RWPE1 (cell line): ENCODE measurements around the gene ANXA1.

Experiments
- CTCF ChIA-PET: fragments of 350-600 bp; sonication (Branson Sonifier 250); formaldehyde crosslinking; extraction: SDS; loops from one replicate; lab custom pipeline; 2021; lab: Yijun Ruan, JAX
- POLR2A ChIA-PET: fragments of 400-600 bp; formaldehyde crosslinking; extraction: SDS; loops from one replicate; lab custom pipeline; 2020; ENCODE audit warnings: antibody characterized with exemption; ENCODE audit not compliant: low non-redundant PET; lab: Yijun Ruan, JAX
- DNase-seq: peaks from one replicate; pipeline ENCODE4 v3.0.0; 2012; ENCODE audit warnings: low spot score
- H3K27ac ChIP-seq: fragments of 450-650 bp; 2 replicates; pipeline ENCODE4 v1.5.1; 2017
- CTCF ChIP-seq: fragments of 450-650 bp; conservative IDR thresholded peaks from 2 replicates; pipeline ENCODE4 v1.5.1; 2017; ENCODE audit warnings: low read depth, mild to moderate bottlenecking

The ANXA1 gene

GRCh38 chr9:73202980-73203379 is 51.3 kb downstream of the ANXA1 start:
- no peak for DNase-seq
- TF ChIP-seq CTCF: no peak
- H3K27ac ChIP-seq: no peak overlapping the region
- POLR2A ChIA-PET: no interaction called here
- CTCF ChIA-PET: no interaction called here

GRCh38 chr9:73204936-73205335 is 53.3 kb downstream of the ANXA1 start:
- no peak for DNase-seq
- CTCF ChIA-PET: interaction anchor here (0.8 kb wide), 1 partner anchor 1364 kb away, joined by 3 read pairs; no protein-coding TSS in a partner anchor
- H3K27ac ChIP-seq: no peak overlapping the region
- TF ChIP-seq CTCF: no peak
- POLR2A ChIA-PET: no interaction called here

- CTCF ChIA-PET: no interaction called here
Observed at GRCh38 chr9:73206851-73207250, 55.2 kb downstream of the ANXA1 start.

GRCh38 chr9:73210886-73211666 is 59.4 kb downstream of the ANXA1 start:
- CTCF ChIA-PET: no interaction called here
- DNase-seq: no peak
- no peak overlapping the region for H3K27ac ChIP-seq
- POLR2A ChIA-PET: no interaction called here
- TF ChIP-seq CTCF: no peak

More at GRCh38 chr9:73206851-73207250, 55.2 kb downstream of the ANXA1 start:
- DNase-seq: no peak
- no peak for TF ChIP-seq CTCF
- H3K27ac ChIP-seq: no peak overlapping the region
- POLR2A ChIA-PET: no interaction called here

- ChIA-PET POLR2A (no interaction called here), CTCF (interaction anchor here (1.1 kb wide), 1 partner anchor 13 kb away, joined by 4 read pairs; no protein-coding TSS in a partner anchor)
- DNase-seq: no peak
Observed at GRCh38 chr9:73213300-73213699, 61.6 kb downstream of the ANXA1 start.

GRCh38 chr9:73215249-73215648 is 63.6 kb downstream of the ANXA1 start:
- TF ChIP-seq CTCF: no peak
- H3K27ac ChIP-seq: no peak overlapping the region
- no peak for DNase-seq
- ChIA-PET CTCF (interaction anchor here (1.1 kb wide), 1 partner anchor 14 kb away, joined by 4 read pairs; no protein-coding TSS in a partner anchor), POLR2A (no interaction called here)

More at GRCh38 chr9:73213300-73213699, 61.6 kb downstream of the ANXA1 start:
- TF ChIP-seq CTCF: no peak
- no peak overlapping the region for H3K27ac ChIP-seq
